SU-DHL-6 (cell line): ENCODE data around the gene OTOGL.
"Not testable (repeated sequence)": the region's sequence is repeated elsewhere in the genome, so short reads cannot be mapped to it uniquely, and the experiment has no call there.

Experiments
- H2AFZ ChIP-seq: fragments of 200-600 bp; sonication (generic); 2 replicates; pipeline ENCODE4 v1.6.1; 2014; ENCODE audit warnings: low read depth, mild to moderate bottlenecking, moderate library complexity, mixed read lengths, antibody characterized with exemption, low read length; ENCODE audit not compliant: severe bottlenecking
- H3F3A ChIP-seq: fragments of 200-600 bp; shearing (Covaris generic); 2 replicates; pipeline ENCODE4 v1.6.0; 2016; ENCODE audit warnings: antibody characterized with exemption, mild to moderate bottlenecking; ENCODE audit not compliant: insufficient read depth
- H3K27ac ChIP-seq: fragments of 200-600 bp; sonication (generic); 2 replicates; pipeline ENCODE4 v1.5.1; 2016; ENCODE audit warnings: low read depth, mild to moderate bottlenecking, low read length, moderate library complexity, mixed read lengths
- H3K27me3 ChIP-seq: fragments of 200-600 bp; sonication (generic), shearing (Covaris generic); 2 replicates; pipeline ENCODE4 v1.6.0; 2014; ENCODE audit warnings: mild to moderate bottlenecking, low read length
- H3K36me3 ChIP-seq: fragments of 200-600 bp; sonication (generic); 2 replicates; pipeline ENCODE4 v1.6.1; 2014; ENCODE audit warnings: mild to moderate bottlenecking, low read length, mixed read lengths
- H3K4me2 ChIP-seq: fragments of 300-600, 200-600 bp; shearing (Covaris generic), sonication (generic); 2 replicates; pipeline ENCODE4 v1.6.0; 2014; ENCODE audit warnings: low read length, low read depth, mild to moderate bottlenecking; ENCODE audit not compliant: poor library complexity, severe bottlenecking
- H3K4me3 ChIP-seq: fragments of 200-600 bp; sonication (generic); 2 replicates; pipeline ENCODE4 v1.5.1; 2014; ENCODE audit warnings: antibody characterized with exemption, low read length, mild to moderate bottlenecking, mixed read lengths; ENCODE audit not compliant: insufficient read depth, poor library complexity, severe bottlenecking
- H3K79me2 ChIP-seq: fragments of 200-600 bp; sonication (generic); 2 replicates; pipeline ENCODE4 v1.6.1; 2014; ENCODE audit warnings: mild to moderate bottlenecking, low read length, moderate library complexity; ENCODE audit not compliant: insufficient read depth
- H3K9ac ChIP-seq: fragments of 200-600 bp; sonication (generic); 2 replicates; pipeline ENCODE4 v1.7.0; 2014; ENCODE audit warnings: mild to moderate bottlenecking, low read length
- H3K9me2 ChIP-seq: fragments of 200-600 bp; sonication (generic); replicated peaks from 2 replicates; pipeline ENCODE4 v1.6.1; 2014; ENCODE audit warnings: low read length; ENCODE audit not compliant: insufficient read depth
- H3K9me3 ChIP-seq: fragments of 200-600 bp; sonication (generic); 2 replicates; pipeline ENCODE4 v1.6.1; 2014; ENCODE audit warnings: low read length, mixed read lengths; ENCODE audit not compliant: insufficient read depth
- H4K20me1 ChIP-seq: fragments of 200-600 bp; sonication (generic); 2 replicates; pipeline ENCODE4 v1.6.1; 2014; ENCODE audit warnings: low read depth, mild to moderate bottlenecking, antibody characterized with exemption, low read length, moderate library complexity, mixed read lengths
- CTCF ChIP-seq: fragments of 200-600 bp; sonication (generic); IDR thresholded peaks from one replicate; pipeline ENCODE4 v1.5.1; 2017; ENCODE audit warnings: antibody characterized with exemption, mild to moderate bottlenecking, low read length, moderate library complexity; ENCODE audit not compliant: insufficient read depth, poor library complexity, severe bottlenecking
- EZH2phosphoT487 ChIP-seq: fragments of 200-600 bp; sonication (generic), shearing (Covaris generic); conservative IDR thresholded peaks from 2 replicates; pipeline ENCODE4 v1.6.1; 2018; ENCODE audit warnings: mild to moderate bottlenecking, antibody characterized with exemption, low read length, moderate library complexity, mixed read lengths

OTOGL gene

DNA sequence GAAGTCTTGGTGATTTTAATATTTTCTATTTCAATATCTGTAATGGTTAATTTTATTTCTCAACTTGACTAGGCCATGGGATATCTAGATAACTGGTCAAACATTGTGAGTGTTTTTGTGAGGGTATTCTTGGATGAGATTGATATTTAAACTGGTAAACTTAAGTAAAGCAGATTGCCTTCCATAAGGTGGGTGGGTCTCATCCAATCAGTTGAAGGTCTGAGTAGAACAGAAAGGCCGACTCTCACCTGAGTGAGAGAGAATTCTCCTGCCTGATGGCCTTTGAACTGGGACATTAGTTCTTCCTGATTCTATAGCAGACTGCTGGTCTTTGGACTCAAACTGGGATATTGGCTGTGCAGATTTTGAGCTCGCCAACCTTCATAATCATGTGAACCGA, 36.3 kb downstream of the OTOGL start:
- Histone ChIP-seq H3K27ac (no peak overlapping the region), H3K4me2 (no peak overlapping the region), H2AFZ (no peak overlapping the region), H4K20me1 (no peaks in the 10 kb centered on the region), H3K9me3 (no peaks in the 10 kb centered on the region), H3K9me2 (no peaks in the 10 kb centered on the region), H3F3A (no peaks in the 10 kb centered on the region), H3K36me3 (no peaks in the 10 kb centered on the region), H3K9ac (no peak overlapping the region), H3K27me3 (no peaks in the 10 kb centered on the region), H3K79me2 (no peaks in the 10 kb centered on the region), H3K4me3 (no peak overlapping the region)
- no peak for TF ChIP-seq CTCF
- no peak for TF ChIP-seq EZH2phosphoT487

DNA sequence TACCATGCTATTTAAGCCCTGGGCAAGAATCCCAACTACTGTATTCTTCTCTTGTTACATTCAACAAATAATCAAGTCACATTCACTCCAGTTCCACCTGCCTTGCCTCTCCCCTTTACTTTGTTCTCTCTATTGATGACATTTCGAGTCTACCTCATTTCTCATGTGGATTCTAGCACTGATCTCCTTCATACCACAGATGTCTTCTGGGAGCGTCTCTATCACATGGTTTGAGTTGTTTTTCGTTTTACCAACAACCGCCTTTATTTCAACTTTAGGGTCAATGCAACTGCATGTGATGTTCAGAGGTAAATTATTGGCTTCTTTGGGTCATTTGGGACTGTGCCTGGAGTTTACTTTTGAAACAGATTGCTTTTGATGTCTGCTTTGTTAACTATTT, 40.7 kb downstream of the OTOGL start:
- no peak overlapping the region for H3K9ac ChIP-seq
- no peaks in the 10 kb centered on the region for H4K20me1 ChIP-seq
- no peaks in the 10 kb centered on the region for H3F3A ChIP-seq
- H3K9me2 ChIP-seq = no peaks in the 10 kb centered on the region
- no peaks in the 10 kb centered on the region for H3K36me3 ChIP-seq
- H3K27me3 ChIP-seq = no peaks in the 10 kb centered on the region
- no peak for TF ChIP-seq EZH2phosphoT487
- TF ChIP-seq CTCF = no peak
- H3K4me3 ChIP-seq = no peak overlapping the region
- no peak overlapping the region for H3K27ac ChIP-seq
- no peaks in the 10 kb centered on the region for H3K9me3 ChIP-seq
- no peak overlapping the region for H3K4me2 ChIP-seq
- H2AFZ ChIP-seq = no peak overlapping the region
- no peaks in the 10 kb centered on the region for H3K79me2 ChIP-seq

GRCh38 chr12:80142640-80143039, 43.3 kb downstream of the OTOGL start:
- Histone ChIP-seq H3K27ac (no peak overlapping the region), H4K20me1 (no peaks in the 10 kb centered on the region), H3K4me3 (no peak overlapping the region), H3K9me2 (no peaks in the 10 kb centered on the region), H3K9me3 (no peaks in the 10 kb centered on the region), H3K9ac (no peak overlapping the region), H2AFZ (no peak overlapping the region), H3K27me3 (no peaks in the 10 kb centered on the region), H3K79me2 (no peaks in the 10 kb centered on the region), H3K36me3 (no peaks in the 10 kb centered on the region), H3K4me2 (no peak overlapping the region), H3F3A (no peaks in the 10 kb centered on the region)
- TF ChIP-seq CTCF (no peak), EZH2phosphoT487 (no peak)

- Histone ChIP-seq H3K4me2 (no peak overlapping the region), H3K27ac (no peak overlapping the region), H3K9me3 (no peaks in the 10 kb centered on the region), H3K9me2 (no peaks in the 10 kb centered on the region), H3K4me3 (no peak overlapping the region), H3K79me2 (no peaks in the 10 kb centered on the region), H2AFZ (no peak overlapping the region), H3K36me3 (no peaks in the 10 kb centered on the region), H3K9ac (no peak overlapping the region), H3K27me3 (no peaks in the 10 kb centered on the region), H4K20me1 (no peaks in the 10 kb centered on the region), H3F3A (no peaks in the 10 kb centered on the region)
- TF ChIP-seq CTCF (no peak), EZH2phosphoT487 (no peak)
Observed at GRCh38 chr12:80143537-80143936, 44.2 kb downstream of the OTOGL start.

- H3K4me2 ChIP-seq, H3K9me3 ChIP-seq, H3K79me2 ChIP-seq, H4K20me1 ChIP-seq, H3K27ac ChIP-seq, H2AFZ ChIP-seq, H3K27me3 ChIP-seq, H3K9ac ChIP-seq, H3K36me3 ChIP-seq, H3F3A ChIP-seq, H3K4me3 ChIP-seq, H3K9me2 ChIP-seq: not testable (repeated sequence)
Observed at GRCh38 chr12:80149547-80150313, 50.4 kb downstream of the OTOGL start.
